OCI-LY7 (cell line): ENCODE measurements around the gene CCDC57. TPM values are rescaled to one million over a fixed set of nuclear protein-coding genes. Genes with fewer than 3 reads are reported as not detected.
A peak's percentile ranks its signal among the peaks of the same experiment; 100 is the strongest.

Source experiments
- BruUV-seq: library from RNA; stranded (reverse); fragments of 400-500 nt; replicated peaks from 2 replicates; lab custom pipeline; 2021; lab: Mats Ljungman, UMichigan
- CTCF ChIA-PET: fragments of 300-600 bp; sonication (Branson Sonifier 250); formaldehyde crosslinking; loops from one replicate; lab custom pipeline; 2022; ENCODE audit warnings: antibody characterized with exemption; ENCODE audit not compliant: unreplicated experiment; lab: Charles Lee
- POLR2A ChIA-PET: fragments of 300-600 bp; sonication (Branson Sonifier 250); formaldehyde crosslinking; loops from one replicate; lab custom pipeline; 2022; ENCODE audit warnings: antibody characterized with exemption; lab: Charles Lee
- DNase-seq: peaks from one replicate; pipeline ENCODE4 v3.0.0-alpha.2; 2015; ENCODE audit warnings: low spot score
- H2AFZ ChIP-seq: fragments of 200-600 bp; sonication (generic), shearing (Covaris generic); 2 replicates; pipeline ENCODE4 v1.6.1; 2014; ENCODE audit warnings: mild to moderate bottlenecking, antibody characterized with exemption, low read length, moderate library complexity
- H3K27ac ChIP-seq: fragments of 200-600 bp; sonication (generic); 2 replicates; pipeline ENCODE4 v1.5.1; 2014; ENCODE audit warnings: mixed run types, low read depth, mild to moderate bottlenecking, moderate library complexity, low read length, inconsistent platforms; ENCODE audit not compliant: poor library complexity, severe bottlenecking
- H3K36me3 ChIP-seq: fragments of 200-600 bp; sonication (generic); 2 replicates; pipeline ENCODE4 v1.6.1; 2014; ENCODE audit warnings: mild to moderate bottlenecking, antibody characterized with exemption, low read length, moderate library complexity, mixed read lengths; ENCODE audit not compliant: insufficient read depth
- H3K4me1 ChIP-seq: fragments of 200-600 bp; sonication (generic); 2 replicates; pipeline ENCODE4 v1.5.1; 2014; ENCODE audit warnings: mild to moderate bottlenecking, low read length; ENCODE audit not compliant: insufficient read depth, poor library complexity, severe bottlenecking
- H3K4me2 ChIP-seq: fragments of 200-600 bp; sonication (generic); 2 replicates; pipeline ENCODE4 v1.6.1; 2014; ENCODE audit warnings: mild to moderate bottlenecking, low read length
- H3K4me3 ChIP-seq: fragments of 200-600 bp; sonication (generic); 2 replicates; pipeline ENCODE4 v1.5.1; 2014; ENCODE audit warnings: mild to moderate bottlenecking, low read depth, low read length; ENCODE audit not compliant: poor library complexity, severe bottlenecking
- H3K79me2 ChIP-seq: fragments of 200-600 bp; sonication (generic); 2 replicates; pipeline ENCODE4 v1.6.1; 2016; ENCODE audit warnings: low read depth, mild to moderate bottlenecking, low read length, moderate library complexity, mixed read lengths; ENCODE audit not compliant: insufficient read depth
- H3K9me2 ChIP-seq: fragments of 200-600 bp; sonication (generic); 2 replicates; pipeline ENCODE4 v1.6.1; 2016; ENCODE audit warnings: mild to moderate bottlenecking, low read length, mixed read lengths; ENCODE audit not compliant: insufficient read depth
- H3K9me3 ChIP-seq: fragments of 200-600 bp; sonication (generic); 2 replicates; pipeline ENCODE4 v1.6.1; 2014; ENCODE audit warnings: mild to moderate bottlenecking, mixed run types, low read length, mixed read lengths
- H4K20me1 ChIP-seq: fragments of 200-600 bp; sonication (generic); 2 replicates; pipeline ENCODE4 v1.6.1; 2014; ENCODE audit warnings: mild to moderate bottlenecking, antibody characterized with exemption, low read length, moderate library complexity, mixed read lengths; ENCODE audit not compliant: insufficient read depth
- CTCF ChIP-seq: fragments of 200-600 bp; sonication (generic); conservative IDR thresholded peaks from 2 replicates; pipeline ENCODE4 v1.5.1; 2014; ENCODE audit warnings: mild to moderate bottlenecking, antibody characterized with exemption, low read length, moderate library complexity, mixed read lengths
- EZH2phosphoT487 ChIP-seq: fragments of 200-600 bp; sonication (generic); IDR thresholded peaks from 2 replicates; pipeline ENCODE4 v1.6.1; 2018; ENCODE audit warnings: low read depth, borderline replicate concordance, mild to moderate bottlenecking, mixed run types, antibody characterized with exemption, low read length, moderate library complexity, mixed read lengths
- intact Hi-C: fragments of 100-400 bp; cut with micrococcal nuclease; formaldehyde crosslinking; loops from one replicate; pipeline ENCODE4 v1.10.0; 2022; ENCODE audit not compliant: unreplicated experiment
- total RNA-seq, 2 experiments: library from RNA; depleted of rRNA in 1 of 2; stranded (reverse); fragments of >200 nt in 1 of 2; shearing (Covaris generic) in 1 of 2; gene quantifications; 2 replicates each; pipeline ENCODE4 v1.2.3, GENCODE V29; 2014 to 2022

Gene CCDC57
- total RNA-seq, 2 experiments from 2014 or later = 34.5 to 58.7 TPM

GRCh38 chr17:82112914-82113311, 99.7 kb downstream of the CCDC57 start:
- TF ChIP-seq CTCF = no peak
- TF ChIP-seq EZH2phosphoT487 = no peak
- Histone ChIP-seq H3K4me3 (no peak overlapping the region), H3K79me2 (no peaks in the 10 kb centered on the region), H3K4me1 (no peaks in the 10 kb centered on the region), H3K9me2 (no peaks in the 10 kb centered on the region), H3K36me3 (no peaks in the 10 kb centered on the region), H3K4me2 (no peak overlapping the region), H3K9me3 (no peaks in the 10 kb centered on the region), H2AFZ (no peak overlapping the region), H4K20me1 (no peaks in the 10 kb centered on the region), H3K27ac (no peak overlapping the region)
- intact Hi-C loops = no loop called here
- ChIA-PET CTCF (interaction anchor here (0.6 kb wide), 1 partner anchor 32 kb away, joined by 3 read pairs; no protein-coding TSS in a partner anchor), POLR2A (no interaction called here)
- no peak for DNase-seq
- no TSS peak for BruUV-seq

GRCh38 chr17:82112181-82112913, 100.3 kb downstream of the CCDC57 start:
- Histone ChIP-seq H3K36me3 (no peaks in the 10 kb centered on the region), H3K4me1 (peaks cover 1% of the 10 kb centered on the region), H3K4me3 (no peak overlapping the region), H3K9me3 (no peaks in the 10 kb centered on the region), H3K4me2 (no peak overlapping the region), H4K20me1 (no peaks in the 10 kb centered on the region), H3K9me2 (no peaks in the 10 kb centered on the region), H3K27ac (no peak overlapping the region), H3K79me2 (no peaks in the 10 kb centered on the region), H2AFZ (no peak overlapping the region)
- CTCF ChIA-PET = interaction anchor here (0.6 kb wide), 1 partner anchor 31 kb away, joined by 3 read pairs; no protein-coding TSS in a partner anchor
- POLR2A ChIA-PET = no interaction called here
- BruUV-seq = TSS peak; percentile 46
- TF ChIP-seq EZH2phosphoT487 = no peak
- TF ChIP-seq CTCF = no peak
- intact Hi-C loops = no loop called here
- DNase-seq = no peak

GRCh38 chr17:82110298-82110697, 102.3 kb downstream of the CCDC57 start:
- peaks cover 22% of the 10 kb centered on the region for H3K4me1 ChIP-seq
- no peaks in the 10 kb centered on the region for H3K9me2 ChIP-seq
- CTCF ChIA-PET = no interaction called here
- POLR2A ChIA-PET = interaction anchor here (0.5 kb wide), 1 partner anchor 21 kb away, joined by 7 read pairs; no protein-coding TSS in a partner anchor
- no peak overlapping the region for H3K4me3 ChIP-seq
- no peaks in the 10 kb centered on the region for H3K79me2 ChIP-seq
- BruUV-seq = no TSS peak
- no peaks in the 10 kb centered on the region for H4K20me1 ChIP-seq
- H3K27ac ChIP-seq = no peak overlapping the region
- no peaks in the 10 kb centered on the region for H3K9me3 ChIP-seq
- H3K36me3 ChIP-seq = no peaks in the 10 kb centered on the region
- H2AFZ ChIP-seq = no peak overlapping the region
- DNase-seq = no peak
- H3K4me2 ChIP-seq = no peak overlapping the region
- TF ChIP-seq EZH2phosphoT487 = no peak
- no peak for TF ChIP-seq CTCF
- intact Hi-C loops = no loop called here
